Breast epithelium (tissue), 4 donors: ENCODE data around the gene XCR1. TPM values are rescaled to one million over a fixed set of nuclear protein-coding genes. Genes with fewer than 3 reads are reported as not detected.
A peak's percentile ranks its signal among the peaks of the same experiment; 100 is the strongest.
"Not testable (repeated sequence)": the region's sequence is repeated elsewhere in the genome, so short reads cannot be mapped to it uniquely, and the experiment has no call there.

ENCODE experiments used
- DNase-seq, 2 donors: peaks; one replicate each; pipeline ENCODE4 v3.0.0-alpha.2; 2019; ENCODE audit warnings: low spot score in 2 of 2
- H3K27ac ChIP-seq, 2 donors: fragments of 200-600 bp; sonication (generic) in 1 of 2; one replicate each; pipeline ENCODE4 v1.5.1; 2016 to 2019; ENCODE audit warnings: mild to moderate bottlenecking in 1 of 2
- H3K27me3 ChIP-seq, 2 donors: fragments of 200-600 bp; sonication (generic) in 1 of 2; one replicate each; pipeline versions ENCODE4 v1.5.1 to v1.6.0; 2017 to 2019; ENCODE audit warnings: control low read depth in 1 of 2, mild to moderate bottlenecking in 1 of 2
- H3K36me3 ChIP-seq: fragments of 200-600 bp; one replicate; pipeline ENCODE4 v1.5.1; 2019
- H3K4me1 ChIP-seq, 2 donors: fragments of 200-600 bp; sonication (generic); one replicate each; pipeline ENCODE4 v1.5.1; 2016 to 2019; ENCODE audit warnings: control low read depth in 1 of 2
- H3K4me3 ChIP-seq, 3 donors: fragments of 200-600 bp; sonication (generic); 1 replicate in 2 of 3; 2 replicates in 1 of 3; pipeline ENCODE4 v1.5.1; 2016 to 2019; ENCODE audit warnings: mild to moderate bottlenecking in 3 of 3, moderate library complexity in 2 of 3
- H3K9me3 ChIP-seq, 2 donors: fragments of 200-600 bp; sonication (generic) in 1 of 2; one replicate each; pipeline ENCODE4 v1.5.1; 2016 to 2019; ENCODE audit warnings: control low read depth in 1 of 2
- POLR2A ChIP-seq: fragments of 450-650 bp; IDR thresholded peaks from one replicate; pipeline ENCODE4 v1.6.1; 2016; ENCODE audit warnings: antibody characterized with exemption, mild to moderate bottlenecking, moderate library complexity
- POLR2AphosphoS5 ChIP-seq, 3 donors: sonication (generic); formaldehyde crosslinking; IDR thresholded peaks; one replicate each; pipeline ENCODE4 v1.6.1; 2017; ENCODE audit warnings: antibody characterized with exemption in 3 of 3
- intact Hi-C: fragments of 100-400 bp; cut with DNase I; formaldehyde crosslinking; loops from one replicate; pipeline ENCODE4 v1.15.1; 2023; ENCODE audit warnings: low total_unique reads
- total RNA-seq, 3 donors: library from RNA; depleted of rRNA; stranded (reverse); fragments of >200 nt; gene quantifications; one replicate each; pipeline ENCODE4 v1.1.0, GENCODE V29; 2016
- TF ChIP-seq, protein P1 (sequence below), 3 donors: fragments of 450-650 bp; IDR thresholded peaks; one replicate each; pipeline ENCODE4 v1.5.1; 2016 to 2017; ENCODE audit warnings: antibody characterized with exemption in 3 of 3, mild to moderate bottlenecking in 3 of 3, moderate library complexity in 3 of 3

Gene XCR1
- total RNA-seq, 3 donors from 2014 or later: under 0.01 TPM

GRCh38 chr3:46012246-46012645, 15.0 kb downstream of the XCR1 start:
- Histone ChIP-seq H3K4me3 (no peak overlapping the region), H3K27me3 (no peaks in the 10 kb centered on the region), H3K4me1 (no peaks in the 10 kb centered on the region), H3K27ac (no peak overlapping the region), H3K9me3 (no peaks in the 10 kb centered on the region), H3K36me3 (no peaks in the 10 kb centered on the region)
- intact Hi-C loops: no loop called here
- no peak for DNase-seq
- TF ChIP-seq, protein P1, sequence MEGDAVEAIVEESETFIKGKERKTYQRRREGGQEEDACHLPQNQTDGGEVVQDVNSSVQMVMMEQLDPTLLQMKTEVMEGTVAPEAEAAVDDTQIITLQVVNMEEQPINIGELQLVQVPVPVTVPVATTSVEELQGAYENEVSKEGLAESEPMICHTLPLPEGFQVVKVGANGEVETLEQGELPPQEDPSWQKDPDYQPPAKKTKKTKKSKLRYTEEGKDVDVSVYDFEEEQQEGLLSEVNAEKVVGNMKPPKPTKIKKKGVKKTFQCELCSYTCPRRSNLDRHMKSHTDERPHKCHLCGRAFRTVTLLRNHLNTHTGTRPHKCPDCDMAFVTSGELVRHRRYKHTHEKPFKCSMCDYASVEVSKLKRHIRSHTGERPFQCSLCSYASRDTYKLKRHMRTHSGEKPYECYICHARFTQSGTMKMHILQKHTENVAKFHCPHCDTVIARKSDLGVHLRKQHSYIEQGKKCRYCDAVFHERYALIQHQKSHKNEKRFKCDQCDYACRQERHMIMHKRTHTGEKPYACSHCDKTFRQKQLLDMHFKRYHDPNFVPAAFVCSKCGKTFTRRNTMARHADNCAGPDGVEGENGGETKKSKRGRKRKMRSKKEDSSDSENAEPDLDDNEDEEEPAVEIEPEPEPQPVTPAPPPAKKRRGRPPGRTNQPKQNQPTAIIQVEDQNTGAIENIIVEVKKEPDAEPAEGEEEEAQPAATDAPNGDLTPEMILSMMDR (IDR thresholded peaks at IDR 0.05): no peak
- TF ChIP-seq POLR2AphosphoS5 (IDR thresholded peaks at IDR 0.05): no peak
- no peak for TF ChIP-seq POLR2A

DNA sequence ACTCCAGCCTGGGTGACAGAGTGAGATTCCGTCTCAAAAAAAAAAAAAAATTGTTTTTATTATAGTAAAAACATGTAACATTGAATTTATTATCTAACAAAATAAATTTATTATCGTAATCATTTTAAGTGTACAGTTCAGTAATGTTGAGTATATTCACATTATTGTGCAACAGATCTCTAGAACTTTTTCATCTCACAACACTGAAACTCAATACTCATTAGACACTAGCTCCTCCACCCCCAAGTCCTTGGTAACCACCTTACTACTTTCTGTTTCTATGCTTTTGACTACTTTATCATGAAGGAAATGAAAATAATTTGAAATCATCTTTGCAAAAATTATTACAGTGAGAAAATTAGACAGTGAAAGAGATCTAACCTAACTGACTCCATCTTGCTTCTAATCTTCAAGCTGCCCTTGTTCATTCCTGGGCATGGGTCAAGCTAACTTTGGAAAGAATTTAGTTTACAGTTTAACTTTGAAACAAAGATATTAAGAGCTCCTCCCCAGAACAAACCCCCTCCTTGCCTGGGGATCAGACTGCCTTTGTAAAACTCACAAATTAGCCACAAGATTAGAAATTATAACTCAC, 16.7 kb downstream of the XCR1 start:
- no peaks in the 10 kb centered on the region for H3K9me3 ChIP-seq
- H3K27me3 ChIP-seq: no peaks in the 10 kb centered on the region
- DNase-seq: no peak
- no peak overlapping the region for H3K27ac ChIP-seq
- H3K4me3 ChIP-seq: no peak overlapping the region
- H3K4me1 ChIP-seq: no peaks in the 10 kb centered on the region
- intact Hi-C loops: no loop called here
- H3K36me3 ChIP-seq: no peaks in the 10 kb centered on the region
- TF ChIP-seq POLR2AphosphoS5 (IDR thresholded peaks at IDR 0.05) (no peak), POLR2A (no peak)
- TF ChIP-seq, protein P1 (IDR thresholded peaks at IDR 0.05): no peak

- no peak for DNase-seq
- Histone ChIP-seq H3K27me3 (no peaks in the 10 kb centered on the region), H3K4me3 (no peak overlapping the region), H3K36me3 (no peaks in the 10 kb centered on the region), H3K27ac (no peak overlapping the region), H3K9me3 (no peaks in the 10 kb centered on the region), H3K4me1 (no peaks in the 10 kb centered on the region)
- TF ChIP-seq, protein P1 (IDR thresholded peaks at IDR 0.05): no peak
- TF ChIP-seq POLR2AphosphoS5 (IDR thresholded peaks at IDR 0.05): no peak
- TF ChIP-seq POLR2A: no peak
- intact Hi-C loops: no loop called here
These were observed 19.2 kb downstream of the XCR1 start for GRCh38 chr3:46008058-46008457.

- no peaks in the 10 kb centered on the region for H3K36me3 ChIP-seq
- intact Hi-C loops: no loop called here
- H3K9me3 ChIP-seq: no peaks in the 10 kb centered on the region
- TF ChIP-seq, protein P1 (IDR thresholded peaks at IDR 0.05): no peak
- TF ChIP-seq POLR2AphosphoS5 (IDR thresholded peaks at IDR 0.05) (no peak), POLR2A (no peak)
- H3K4me1 ChIP-seq: no peaks in the 10 kb centered on the region
- H3K27ac ChIP-seq: peak overlapping the region; percentile 50 to 57
- H3K4me3 ChIP-seq: no peak overlapping the region
- DNase-seq: no peak
- no peaks in the 10 kb centered on the region for H3K27me3 ChIP-seq
These were observed 20.0 kb downstream of the XCR1 start for GRCh38 chr3:46007280-46007679.

DNA sequence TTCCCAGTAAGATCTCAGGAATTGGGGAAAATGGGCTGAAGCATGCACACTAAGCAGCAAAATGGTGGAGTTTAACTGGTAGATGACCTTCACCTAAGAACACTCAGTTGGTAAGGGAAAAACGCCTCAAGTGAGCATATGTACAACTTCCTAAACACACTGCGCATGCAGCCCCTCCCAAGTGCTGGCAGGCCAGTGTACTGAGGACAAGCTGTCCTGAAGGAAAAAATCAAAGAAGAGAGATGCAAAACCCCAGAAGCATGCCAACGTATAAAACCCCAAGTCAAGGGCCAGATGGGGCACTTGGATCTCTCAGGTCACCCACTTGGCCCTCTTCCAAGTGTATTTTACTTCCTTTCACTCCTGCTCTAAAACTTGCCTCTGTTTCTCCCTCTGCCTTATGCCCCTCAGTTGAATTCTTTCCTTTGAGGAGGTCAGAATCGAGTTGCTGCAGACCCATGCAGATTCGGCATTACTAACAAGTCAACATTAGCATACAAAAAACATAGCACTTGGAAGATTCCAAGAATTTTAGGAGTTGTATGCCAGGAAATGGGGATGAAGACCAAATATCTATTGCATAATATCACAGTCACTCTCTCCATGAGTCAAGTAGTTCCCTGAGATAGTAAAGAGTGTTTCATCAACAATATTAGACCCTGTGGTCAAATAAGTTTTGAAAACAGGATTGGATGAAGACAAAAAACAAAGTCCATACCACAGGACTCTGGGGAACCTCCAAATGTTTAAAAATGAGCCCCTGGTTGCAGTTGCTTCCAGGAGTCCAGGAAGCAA, 20.8 kb downstream of the XCR1 start:
- Histone ChIP-seq H3K4me1 (no peaks in the 10 kb centered on the region), H3K27me3 (no peaks in the 10 kb centered on the region), H3K4me3 (no peak overlapping the region), H3K27ac (peak overlapping the region; percentile 50 to 57), H3K9me3 (no peaks in the 10 kb centered on the region), H3K36me3 (no peaks in the 10 kb centered on the region)
- TF ChIP-seq, protein P1 (IDR thresholded peaks at IDR 0.05): no peak
- TF ChIP-seq POLR2A (no peak), POLR2AphosphoS5 (IDR thresholded peaks at IDR 0.05) (peak in 1 of 3 donors; percentile 34)
- intact Hi-C loops: no loop called here
- no peak for DNase-seq

GRCh38 chr3:46003706-46004105, 23.6 kb downstream of the XCR1 start:
- intact Hi-C loops: not testable (repeated sequence)

More at GRCh38 chr3:46003706-46004105, 23.6 kb downstream of the XCR1 start:
- not testable (repeated sequence) for H3K4me1 ChIP-seq, H3K4me3 ChIP-seq, H3K27me3 ChIP-seq, H3K36me3 ChIP-seq, DNase-seq, H3K9me3 ChIP-seq, H3K27ac ChIP-seq
